ENCODE results near the gene TMEM45A.
"Not testable (repeated sequence)": the region's sequence is repeated elsewhere in the genome, so short reads cannot be mapped to it uniquely, and the experiment has no call there.

The TMEM45A gene

GRCh38 chr3:100492059-100493006, at the start of gene TMEM45A:
TSS of gene TMEM45A (plus strand) at chr3:100492619. CDS start at chr3:100555212, 62,593 bp downstream.
- TF ChIP-seq GATA1 (IDR thresholded peaks at IDR 0.05; ENCODE audit: low read depth, low read length) (no peak), POLR2A (IDR thresholded peaks at IDR 0.05; ENCODE audit: low read length) (peak; percentile 48)
- DNase-seq = peak; percentile 92 to 93

GRCh38 chr3:100443690-100444089, 48.7 kb upstream of the TMEM45A start:
- DNase-seq = no peak
- no peak for TF ChIP-seq GATA1 (IDR thresholded peaks at IDR 0.05; ENCODE audit: low read depth, low read length)
- no peak for TF ChIP-seq POLR2A (IDR thresholded peaks at IDR 0.05; ENCODE audit: low read length)

- DNase-seq = not testable (repeated sequence)
Observed at GRCh38 chr3:100447067-100447466, 45.4 kb upstream of the TMEM45A start.

- DNase-seq = no peak
- TF ChIP-seq GATA1 (IDR thresholded peaks at IDR 0.05; ENCODE audit: low read depth, low read length) (no peak), POLR2A (IDR thresholded peaks at IDR 0.05; ENCODE audit: low read length) (no peak)
Observed at GRCh38 chr3:100448079-100448478, 44.3 kb upstream of the TMEM45A start.

- TF ChIP-seq GATA1 (IDR thresholded peaks at IDR 0.05; ENCODE audit: low read depth, low read length) (no peak), POLR2A (IDR thresholded peaks at IDR 0.05; ENCODE audit: low read length) (no peak)
- DNase-seq = no peak
Observed at GRCh38 chr3:100449214-100449613, 43.2 kb upstream of the TMEM45A start.

GRCh38 chr3:100454677-100455076, 37.7 kb upstream of the TMEM45A start:
- TF ChIP-seq POLR2A (IDR thresholded peaks at IDR 0.05; ENCODE audit: low read length) (no peak), GATA1 (IDR thresholded peaks at IDR 0.05; ENCODE audit: low read depth, low read length) (no peak)
- DNase-seq = peak in 1 of 2 experiments; percentile 9

- TF ChIP-seq POLR2A (IDR thresholded peaks at IDR 0.05; ENCODE audit: low read length) (no peak), GATA1 (IDR thresholded peaks at IDR 0.05; ENCODE audit: low read depth, low read length) (no peak)
- DNase-seq = no peak
Observed at GRCh38 chr3:100455841-100456550, 36.4 kb upstream of the TMEM45A start.

GRCh38 chr3:100456745-100457144, 35.7 kb upstream of the TMEM45A start:
- no peak for TF ChIP-seq GATA1 (IDR thresholded peaks at IDR 0.05; ENCODE audit: low read depth, low read length)
- TF ChIP-seq POLR2A (IDR thresholded peaks at IDR 0.05; ENCODE audit: low read length) = no peak
- no peak for DNase-seq

- no peak for DNase-seq
- TF ChIP-seq POLR2A (IDR thresholded peaks at IDR 0.05; ENCODE audit: low read length) = no peak
- TF ChIP-seq GATA1 (IDR thresholded peaks at IDR 0.05; ENCODE audit: low read depth, low read length) = no peak
Observed at GRCh38 chr3:100457811-100458210, 34.6 kb upstream of the TMEM45A start.

GRCh38 chr3:100458814-100459213, 33.6 kb upstream of the TMEM45A start:
- no peak for DNase-seq
- TF ChIP-seq GATA1 (IDR thresholded peaks at IDR 0.05; ENCODE audit: low read depth, low read length) = no peak
- no peak for TF ChIP-seq POLR2A (IDR thresholded peaks at IDR 0.05; ENCODE audit: low read length)

GRCh38 chr3:100463002-100463401, 29.4 kb upstream of the TMEM45A start:
- peak; percentile 66 to 71 for DNase-seq
- TF ChIP-seq GATA1 (IDR thresholded peaks at IDR 0.05; ENCODE audit: low read depth, low read length) = no peak
- TF ChIP-seq POLR2A (IDR thresholded peaks at IDR 0.05; ENCODE audit: low read length) = no peak

GRCh38 chr3:100463646-100464155, 28.7 kb upstream of the TMEM45A start:
- TF ChIP-seq GATA1 (IDR thresholded peaks at IDR 0.05; ENCODE audit: low read depth, low read length) (no peak), POLR2A (IDR thresholded peaks at IDR 0.05; ENCODE audit: low read length) (no peak)

GRCh38 chr3:100465892-100466777, 26.3 kb upstream of the TMEM45A start:
- TF ChIP-seq POLR2A (IDR thresholded peaks at IDR 0.05; ENCODE audit: low read length) (no peak), GATA1 (IDR thresholded peaks at IDR 0.05; ENCODE audit: low read depth, low read length) (no peak)
- no peak for DNase-seq

More at GRCh38 chr3:100463646-100464155, 28.7 kb upstream of the TMEM45A start:
- no peak for DNase-seq
